ENCODE measurements around the gene SLC6A8. TPM values are rescaled to one million over a fixed set of nuclear protein-coding genes. Genes with fewer than 3 reads are reported as not detected.

The SLC6A8 gene
- polyA plus RNA-seq, 1 experiment = 11.9 TPM

GRCh38 chrX:153685751-153686696 lies 1.7 kb upstream of the SLC6A8 start:
- Histone ChIP-seq H3K36me3 (ENCODE audit: control insufficient read depth, insufficient read depth, low read length) (no peaks in the 10 kb centered on the region), H3K4me3 (ENCODE audit: low read depth, low read length) (no peak overlapping the region), H3K27me3 (ENCODE audit: control insufficient read depth, insufficient read depth, low read length) (no peaks in the 10 kb centered on the region)
- ChIA-PET CTCF (interaction anchor here (0.6 kb wide), 1 partner anchor 29 kb away, joined by 4 read pairs; no protein-coding TSS in a partner anchor), POLR2A (no interaction called here)
- no peak for TF ChIP-seq CTCF (IDR thresholded peaks at IDR 0.05; ENCODE audit: insufficient read depth, low read depth, low read length)
- DNase-seq (ENCODE audit: low read depth) = no peak

GRCh38 chrX:153686711-153687110 lies 1.0 kb upstream of the SLC6A8 start:
- H3K4me3 ChIP-seq (ENCODE audit: low read depth, low read length) = no peak overlapping the region
- no peaks in the 10 kb centered on the region for H3K27me3 ChIP-seq (ENCODE audit: control insufficient read depth, insufficient read depth, low read length)
- CTCF ChIA-PET = interaction anchor here (0.6 to 1.1 kb wide), 2 partner anchors 28 to 30 kb away, joined by 3 to 4 read pairs; no protein-coding TSS in a partner anchor
- no peaks in the 10 kb centered on the region for H3K36me3 ChIP-seq (ENCODE audit: control insufficient read depth, insufficient read depth, low read length)
- no peak for DNase-seq (ENCODE audit: low read depth)
- no peak for TF ChIP-seq CTCF (IDR thresholded peaks at IDR 0.05; ENCODE audit: insufficient read depth, low read depth, low read length)
- POLR2A ChIA-PET = no interaction called here

GRCh38 chrX:153688071-153688470 lies 345 bp downstream of the SLC6A8 start:
- no peak for TF ChIP-seq CTCF (IDR thresholded peaks at IDR 0.05; ENCODE audit: insufficient read depth, low read depth, low read length)

GRCh38 chrX:153688506-153688905 lies 780 bp downstream of the SLC6A8 start:
- Histone ChIP-seq H3K27me3 (ENCODE audit: control insufficient read depth, insufficient read depth, low read length) (no peaks in the 10 kb centered on the region), H3K4me3 (ENCODE audit: low read depth, low read length) (peak overlapping the region; percentile 45), H3K36me3 (ENCODE audit: control insufficient read depth, insufficient read depth, low read length) (no peaks in the 10 kb centered on the region)
- DNase-seq (ENCODE audit: low read depth) = no peak
- CTCF ChIA-PET = no interaction called here
- POLR2A ChIA-PET = no interaction called here
- TF ChIP-seq CTCF (IDR thresholded peaks at IDR 0.05; ENCODE audit: insufficient read depth, low read depth, low read length) = no peak

More at GRCh38 chrX:153688071-153688470, 345 bp downstream of the SLC6A8 start:
- H3K36me3 ChIP-seq (ENCODE audit: control insufficient read depth, insufficient read depth, low read length) = no peaks in the 10 kb centered on the region
- H3K4me3 ChIP-seq (ENCODE audit: low read depth, low read length) = peak overlapping the region; percentile 8
- DNase-seq (ENCODE audit: low read depth) = no peak
- ChIA-PET CTCF (interaction anchor here (0.8 kb wide), 1 partner anchor 20 kb away, joined by 3 read pairs; no protein-coding TSS in a partner anchor), POLR2A (no interaction called here)
- H3K27me3 ChIP-seq (ENCODE audit: control insufficient read depth, insufficient read depth, low read length) = no peaks in the 10 kb centered on the region

GRCh38 chrX:153688911-153689590 lies 1.3 kb downstream of the SLC6A8 start:
- Histone ChIP-seq H3K36me3 (ENCODE audit: control insufficient read depth, insufficient read depth, low read length) (no peaks in the 10 kb centered on the region), H3K27me3 (ENCODE audit: control insufficient read depth, insufficient read depth, low read length) (no peaks in the 10 kb centered on the region), H3K4me3 (ENCODE audit: low read depth, low read length) (peak overlapping the region; percentile 45)
- no peak for TF ChIP-seq CTCF (IDR thresholded peaks at IDR 0.05; ENCODE audit: insufficient read depth, low read depth, low read length)
- CTCF ChIA-PET = no interaction called here
- no peak for DNase-seq (ENCODE audit: low read depth)
- POLR2A ChIA-PET = no interaction called here

Data from BJ (cell line).